Lung (tissue), 12 donors: ENCODE results near the gene AGBL4. TPM values are rescaled to one million over a fixed set of nuclear protein-coding genes. Genes with fewer than 3 reads are reported as not detected.
A peak's percentile ranks its signal among the peaks of the same experiment; 100 is the strongest.

Experiments used
- ATAC-seq: fragments of 200-7000 bp; cut with Tn5 transposase; one replicate; pipeline ENCODE4 v1.9.1; 2020; ENCODE audit warnings: moderate number of reproducible peaks; ENCODE audit not compliant: insufficient read depth, low FRiP score
- DNase-seq, 3 donors: peaks; one replicate each; pipeline ENCODE4 v3.0.0-alpha.2; 2013 to 2017
- H3K27ac ChIP-seq, 2 donors: one replicate each; pipeline ENCODE4 v1.5.1; 2013; ENCODE audit warnings: mild to moderate bottlenecking in 2 of 2, moderate library complexity in 2 of 2, control low read depth in 1 of 2, inconsistent platforms in 1 of 2, low read depth in 1 of 2, low read length in 1 of 2
- H3K27me3 ChIP-seq, 3 donors: one replicate each; pipeline ENCODE4 v1.5.1; 2013; ENCODE audit warnings: low read length in 2 of 3; ENCODE audit not compliant: control insufficient read depth in 3 of 3, insufficient read depth in 3 of 3
- H3K36me3 ChIP-seq, 4 donors: one replicate each; pipeline ENCODE4 v1.5.1; 2013; ENCODE audit warnings: low read length in 4 of 4, mild to moderate bottlenecking in 1 of 4, moderate library complexity in 1 of 4; ENCODE audit not compliant: control insufficient read depth in 4 of 4, insufficient read depth in 4 of 4
- H3K4me1 ChIP-seq, 5 donors: one replicate each; pipeline ENCODE4 v1.5.1; 2013; ENCODE audit warnings: low read length in 5 of 5, mild to moderate bottlenecking in 2 of 5, moderate library complexity in 1 of 5; ENCODE audit not compliant: control insufficient read depth in 5 of 5, insufficient read depth in 5 of 5
- H3K4me3 ChIP-seq: one replicate; pipeline ENCODE4 v1.5.1; 2013; ENCODE audit warnings: mild to moderate bottlenecking, control low read depth, moderate library complexity
- H3K9ac ChIP-seq, 2 donors: one replicate each; pipeline ENCODE4 v1.5.1; 2013; ENCODE audit warnings: low read length in 2 of 2, control low read depth in 1 of 2; ENCODE audit not compliant: insufficient read depth in 1 of 2
- H3K9me3 ChIP-seq, 4 donors: one replicate each; pipeline ENCODE4 v1.5.1; 2013; ENCODE audit warnings: low read length in 3 of 4, mild to moderate bottlenecking in 1 of 4, moderate library complexity in 1 of 4; ENCODE audit not compliant: control insufficient read depth in 4 of 4, insufficient read depth in 3 of 4
- whole genome bisulfite sequencing, 2 donors: extraction: QIAGEN DNeasy Blood & Tissue Kit; methylation state at CpG; one replicate each; pipeline ENCODE4 v1.1.7; 2013; 5-methylcytosine and 5-hydroxymethylcytosine counted together
- polyA plus RNA-seq, 2 donors: library from polyadenylated mRNA; stranded (reverse); fragments of 200-250 nt; gene quantifications; one replicate each; pipeline ENCODE4 v1.2.1, GENCODE V29; 2013
- total RNA-seq, 2 donors: library from RNA; depleted of rRNA in 1 of 2; stranded (reverse); fragments of >200 nt in 1 of 2; gene quantifications; one replicate each; pipeline ENCODE4 v1.2.1, GENCODE V29; 2014 to 2021
- TF ChIP-seq, protein P1 (sequence below): IDR thresholded peaks from 2 replicates; pipeline ENCODE4 v1.5.1; 2012; ENCODE audit warnings: mild to moderate bottlenecking; ENCODE audit errors: control extremely low read depth, extremely low read depth
- donor health status: control.
- donor health status: control.
- donor health status: Bipolar disorder and iron deficiency.
- donor health status: healthy.
- donor health status: DM: yes; HTN: yes; CAD: no.

The AGBL4 gene
- total and polyA plus RNA-seq, 4 donors = 0.24 to 7.5 (median 2.6) TPM

- 77 to 93% methylated on average over 4 of the region's 4 CpGs for WGBS, 2 donors
- TF ChIP-seq, protein P1, sequence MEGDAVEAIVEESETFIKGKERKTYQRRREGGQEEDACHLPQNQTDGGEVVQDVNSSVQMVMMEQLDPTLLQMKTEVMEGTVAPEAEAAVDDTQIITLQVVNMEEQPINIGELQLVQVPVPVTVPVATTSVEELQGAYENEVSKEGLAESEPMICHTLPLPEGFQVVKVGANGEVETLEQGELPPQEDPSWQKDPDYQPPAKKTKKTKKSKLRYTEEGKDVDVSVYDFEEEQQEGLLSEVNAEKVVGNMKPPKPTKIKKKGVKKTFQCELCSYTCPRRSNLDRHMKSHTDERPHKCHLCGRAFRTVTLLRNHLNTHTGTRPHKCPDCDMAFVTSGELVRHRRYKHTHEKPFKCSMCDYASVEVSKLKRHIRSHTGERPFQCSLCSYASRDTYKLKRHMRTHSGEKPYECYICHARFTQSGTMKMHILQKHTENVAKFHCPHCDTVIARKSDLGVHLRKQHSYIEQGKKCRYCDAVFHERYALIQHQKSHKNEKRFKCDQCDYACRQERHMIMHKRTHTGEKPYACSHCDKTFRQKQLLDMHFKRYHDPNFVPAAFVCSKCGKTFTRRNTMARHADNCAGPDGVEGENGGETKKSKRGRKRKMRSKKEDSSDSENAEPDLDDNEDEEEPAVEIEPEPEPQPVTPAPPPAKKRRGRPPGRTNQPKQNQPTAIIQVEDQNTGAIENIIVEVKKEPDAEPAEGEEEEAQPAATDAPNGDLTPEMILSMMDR = no peak
- no peak overlapping the region for H3K9ac ChIP-seq
- no peaks in the 10 kb centered on the region for H3K27me3 ChIP-seq
- no peaks in the 10 kb centered on the region for H3K36me3 ChIP-seq
- DNase-seq (no peak), ATAC-seq (no peak)
- H3K4me1 ChIP-seq = peaks cover 0 to 4% (median 0%) of the 10 kb centered on the region in 5 donors
- H3K4me3 ChIP-seq = no peak overlapping the region
- H3K27ac ChIP-seq = no peak overlapping the region
- no peaks in the 10 kb centered on the region for H3K9me3 ChIP-seq
Measured at GRCh38 chr1:48608882-48609281, 1414.9 kb downstream of the AGBL4 start.

- Histone ChIP-seq H3K4me3 (no peak overlapping the region), H3K27me3 (no peaks in the 10 kb centered on the region), H3K9ac (no peak overlapping the region), H3K4me1 (no peaks in the 10 kb centered on the region), H3K9me3 (no peaks in the 10 kb centered on the region), H3K36me3 (no peaks in the 10 kb centered on the region), H3K27ac (no peak overlapping the region)
- TF ChIP-seq, protein P1 = no peak
- 61 to 62% methylated on average over 6 of the region's 6 CpGs for WGBS, 2 donors
- ATAC-seq (no peak), DNase-seq (peak in 1 of 3 donors; percentile 36)
Measured at GRCh38 chr1:48603222-48603621, 1420.5 kb downstream of the AGBL4 start.

- Histone ChIP-seq H3K9ac (no peak overlapping the region), H3K27me3 (no peaks in the 10 kb centered on the region), H3K36me3 (no peaks in the 10 kb centered on the region), H3K9me3 (no peaks in the 10 kb centered on the region), H3K4me3 (no peak overlapping the region), H3K4me1 (no peaks in the 10 kb centered on the region), H3K27ac (no peak overlapping the region)
- ATAC-seq (no peak), DNase-seq (no peak)
- WGBS, 2 donors = 70 to 77% methylated on average over 4 of the region's 4 CpGs
- TF ChIP-seq, protein P1 = no peak
Measured at GRCh38 chr1:48602349-48602748, 1421.4 kb downstream of the AGBL4 start.

- no peak for DNase-seq
- no peak overlapping the region for H3K27ac ChIP-seq
- H3K9ac ChIP-seq = no peak overlapping the region
- no peaks in the 10 kb centered on the region for H3K9me3 ChIP-seq
- no peak overlapping the region for H3K4me3 ChIP-seq
- 47 to 58% methylated on average over 1 of the region's 1 CpG for WGBS, 2 donors
- H3K4me1 ChIP-seq = no peaks in the 10 kb centered on the region
- no peaks in the 10 kb centered on the region for H3K27me3 ChIP-seq
- no peak for ATAC-seq
- no peaks in the 10 kb centered on the region for H3K36me3 ChIP-seq
- TF ChIP-seq, protein P1 = no peak
Measured at GRCh38 chr1:48600182-48600581, 1423.6 kb downstream of the AGBL4 start.
